ENCODE measurements around the gene BCR.

DNA sequence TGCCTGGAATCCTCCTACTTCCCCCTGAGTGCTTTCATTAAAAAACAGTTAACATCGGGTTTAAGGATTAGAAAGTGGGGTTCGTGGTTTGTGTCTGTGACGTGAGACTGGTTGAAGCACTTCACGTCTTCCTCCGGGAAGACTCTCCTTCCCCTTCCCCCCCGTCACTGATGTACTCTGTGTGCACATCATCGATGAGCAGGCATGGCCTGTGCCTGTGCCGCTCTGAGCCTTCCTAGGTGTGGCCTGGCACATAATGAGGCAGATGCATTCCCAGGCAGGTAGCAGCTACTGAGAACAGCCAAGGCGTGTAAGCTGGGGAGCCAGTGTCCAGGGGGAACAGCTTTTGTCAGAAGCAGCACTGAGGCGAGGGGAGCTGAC lies 93.8 kb downstream of the BCR start:
- TF ChIP-seq, protein P1, sequence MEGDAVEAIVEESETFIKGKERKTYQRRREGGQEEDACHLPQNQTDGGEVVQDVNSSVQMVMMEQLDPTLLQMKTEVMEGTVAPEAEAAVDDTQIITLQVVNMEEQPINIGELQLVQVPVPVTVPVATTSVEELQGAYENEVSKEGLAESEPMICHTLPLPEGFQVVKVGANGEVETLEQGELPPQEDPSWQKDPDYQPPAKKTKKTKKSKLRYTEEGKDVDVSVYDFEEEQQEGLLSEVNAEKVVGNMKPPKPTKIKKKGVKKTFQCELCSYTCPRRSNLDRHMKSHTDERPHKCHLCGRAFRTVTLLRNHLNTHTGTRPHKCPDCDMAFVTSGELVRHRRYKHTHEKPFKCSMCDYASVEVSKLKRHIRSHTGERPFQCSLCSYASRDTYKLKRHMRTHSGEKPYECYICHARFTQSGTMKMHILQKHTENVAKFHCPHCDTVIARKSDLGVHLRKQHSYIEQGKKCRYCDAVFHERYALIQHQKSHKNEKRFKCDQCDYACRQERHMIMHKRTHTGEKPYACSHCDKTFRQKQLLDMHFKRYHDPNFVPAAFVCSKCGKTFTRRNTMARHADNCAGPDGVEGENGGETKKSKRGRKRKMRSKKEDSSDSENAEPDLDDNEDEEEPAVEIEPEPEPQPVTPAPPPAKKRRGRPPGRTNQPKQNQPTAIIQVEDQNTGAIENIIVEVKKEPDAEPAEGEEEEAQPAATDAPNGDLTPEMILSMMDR (conservative IDR thresholded peaks at IDR 0.05; ENCODE audit: low read depth, low read length): no peak
- no peak for TF ChIP-seq SMC3 (IDR thresholded peaks at IDR 0.05; ENCODE audit: low read depth, low read length)
- no peak for TF ChIP-seq POLR2A (IDR thresholded peaks at IDR 0.05; ENCODE audit: low read depth, low read length)
- TF ChIP-seq RAD21 (IDR thresholded peaks at IDR 0.05; ENCODE audit: low read length): no peak
- TF ChIP-seq, protein P2, sequence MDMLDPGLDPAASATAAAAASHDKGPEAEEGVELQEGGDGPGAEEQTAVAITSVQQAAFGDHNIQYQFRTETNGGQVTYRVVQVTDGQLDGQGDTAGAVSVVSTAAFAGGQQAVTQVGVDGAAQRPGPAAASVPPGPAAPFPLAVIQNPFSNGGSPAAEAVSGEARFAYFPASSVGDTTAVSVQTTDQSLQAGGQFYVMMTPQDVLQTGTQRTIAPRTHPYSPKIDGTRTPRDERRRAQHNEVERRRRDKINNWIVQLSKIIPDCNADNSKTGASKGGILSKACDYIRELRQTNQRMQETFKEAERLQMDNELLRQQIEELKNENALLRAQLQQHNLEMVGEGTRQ (IDR thresholded peaks at IDR 0.05; ENCODE audit: low read depth, low read length): no peak
- TF ChIP-seq RFX5 (IDR thresholded peaks at IDR 0.05; ENCODE audit: low read depth, low read length): no peak
- no peak for TF ChIP-seq MAZ (IDR thresholded peaks at IDR 0.05; ENCODE audit: borderline replicate concordance, low read depth, low read length)
- no peak for TF ChIP-seq MAFK (IDR thresholded peaks at IDR 0.05; ENCODE audit: low read depth, low read length)

All from IMR-90 (cell line).